Gastroesophageal sphincter (tissue), 4 donors: Measurements from ENCODE around the gene NPFFR1. TPM values are rescaled to one million over a fixed set of nuclear protein-coding genes. Genes with fewer than 3 reads are reported as not detected.

Experiments
- ATAC-seq: fragments of 150-250 bp; one replicate; pipeline ENCODE4 v1.9.1; 2016; ENCODE audit warnings: mild to moderate bottlenecking, moderate library complexity
- H3K27ac ChIP-seq, 4 donors: fragments of 200-600 bp; sonication (generic) in 3 of 4; 1 replicate in 3 of 4; 2 replicates in 1 of 4; pipeline ENCODE4 v1.5.1; 2016 to 2019
- H3K27me3 ChIP-seq: fragments of 200-600 bp; sonication (generic); one replicate; pipeline ENCODE4 v1.5.1; 2019
- H3K36me3 ChIP-seq, 2 donors: fragments of 200-600 bp; sonication (generic); one replicate each; pipeline ENCODE4 v1.5.1; 2019; ENCODE audit warnings: control low read depth in 1 of 2
- H3K4me1 ChIP-seq, 3 donors: fragments of 200-600 bp; sonication (generic); 1 replicate in 2 of 3; 2 replicates in 1 of 3; pipeline ENCODE4 v1.5.1; 2016 to 2019; ENCODE audit warnings: control low read depth in 2 of 3
- H3K4me3 ChIP-seq, 2 donors: fragments of 200-600 bp; sonication (generic); one replicate each; pipeline ENCODE4 v1.5.1; 2019; ENCODE audit warnings: mild to moderate bottlenecking in 1 of 2, moderate library complexity in 1 of 2
- H3K9me3 ChIP-seq, 3 donors: fragments of 200-600 bp; sonication (generic); one replicate each; pipeline ENCODE4 v1.5.1; 2017 to 2019; ENCODE audit warnings: control low read depth in 2 of 3
- CTCF ChIP-seq, 4 experiments: fragments of 200-600 bp in 2 of 4; fragments of 450-650 bp in 2 of 4; sonication (generic) in 1 of 4; IDR thresholded peaks; one replicate each; pipeline ENCODE4 v1.5.1; 2017 to 2019; ENCODE audit warnings: antibody characterized with exemption in 4 of 4, mild to moderate bottlenecking in 2 of 4, moderate library complexity in 2 of 4
- EP300 ChIP-seq: sonication (generic); formaldehyde crosslinking; IDR thresholded peaks from one replicate; pipeline ENCODE4 v1.6.1; 2017; ENCODE audit warnings: antibody characterized with exemption, mild to moderate bottlenecking
- POLR2A ChIP-seq, 2 donors: fragments of 450-650 bp; IDR thresholded peaks; one replicate each; pipeline ENCODE4 v1.6.1; 2017; ENCODE audit warnings: antibody characterized with exemption in 2 of 2, mild to moderate bottlenecking in 2 of 2, moderate library complexity in 1 of 2
- POLR2AphosphoS5 ChIP-seq: sonication (generic); formaldehyde crosslinking; IDR thresholded peaks from one replicate; pipeline ENCODE4 v1.6.1; 2017; ENCODE audit warnings: antibody characterized with exemption
- WGBS, 2 donors: methylation state at CpG; one replicate each; pipeline ENCODE4 v1.1.5; 2018; ENCODE audit warnings: low coverage in 1 of 2; 5-methylcytosine and 5-hydroxymethylcytosine counted together
- total RNA-seq, 4 donors: library from RNA; depleted of rRNA; stranded (reverse); fragments of >200 nt; gene quantifications; one replicate each; pipeline ENCODE4 v1.1.0, GENCODE V29; 2016

The NPFFR1 gene
- total RNA-seq, 4 donors from 2014 or later, result under 0.01 to 0.04 (median under 0.01) TPM; not detected in 1

GRCh38 chr10:70303730-70304129 lies 19.9 kb upstream of the NPFFR1 start:
- Histone ChIP-seq H3K4me1 (no peaks in the 10 kb centered on the region), H3K36me3 (peaks cover 0 to 18% of the 10 kb centered on the region in 2 donors), H3K27me3 (no peaks in the 10 kb centered on the region), H3K27ac (no peak overlapping the region), H3K4me3 (no peak overlapping the region), H3K9me3 (no peaks in the 10 kb centered on the region)
- no peak for ATAC-seq
- WGBS, 2 donors, result 88 to 92% methylated on average over 2 of the region's 2 CpGs
- no peak for TF ChIP-seq EP300

GRCh38 chr10:70302292-70302691 lies 18.5 kb upstream of the NPFFR1 start:
- peak; percentile 33 for TF ChIP-seq POLR2AphosphoS5
- no peak for TF ChIP-seq EP300
- TF ChIP-seq CTCF (IDR thresholded peaks at IDR 0.05), result no peak
- no peak for TF ChIP-seq POLR2A (IDR thresholded peaks at IDR 0.05)
- H3K27me3 ChIP-seq, result no peaks in the 10 kb centered on the region
- peaks cover 0 to 4% (median 0%) of the 10 kb centered on the region in 3 donors for H3K4me1 ChIP-seq
- H3K4me3 ChIP-seq, result no peak overlapping the region
- peak; percentile 78 for ATAC-seq
- no peaks in the 10 kb centered on the region for H3K9me3 ChIP-seq
- peaks cover 0 to 18% of the 10 kb centered on the region in 2 donors for H3K36me3 ChIP-seq
- H3K27ac ChIP-seq, result peak overlapping the region in 2 of 4 donors; percentile 45 to 51
- WGBS, 2 donors, result 60 to 80% methylated on average over 1 to 3 of the region's 3 CpGs

GRCh38 chr10:70300908-70301597 lies 17.2 kb upstream of the NPFFR1 start:
- H3K9me3 ChIP-seq, result no peaks in the 10 kb centered on the region
- WGBS, 2 donors, result 94% methylated on average over 7 of the region's 19 CpGs; no CpG with 5 or more reads in 1 of the 2 donors
- peaks cover 0 to 16% (median 4%) of the 10 kb centered on the region in 3 donors for H3K4me1 ChIP-seq
- H3K36me3 ChIP-seq, result peaks cover 0 to 18% of the 10 kb centered on the region in 2 donors
- TF ChIP-seq POLR2AphosphoS5 (no peak), EP300 (no peak), CTCF (IDR thresholded peaks at IDR 0.05) (no peak), POLR2A (IDR thresholded peaks at IDR 0.05) (no peak)
- no peak overlapping the region for H3K27ac ChIP-seq
- no peak for ATAC-seq
- H3K4me3 ChIP-seq, result no peak overlapping the region
- no peaks in the 10 kb centered on the region for H3K27me3 ChIP-seq

- no peak for TF ChIP-seq POLR2A (IDR thresholded peaks at IDR 0.05)
- no peak for TF ChIP-seq POLR2AphosphoS5
- TF ChIP-seq CTCF (IDR thresholded peaks at IDR 0.05), result no peak
- no peak for TF ChIP-seq EP300
- Histone ChIP-seq H3K27me3 (no peaks in the 10 kb centered on the region), H3K9me3 (no peaks in the 10 kb centered on the region), H3K4me1 (peaks cover 0 to 22% (median 8%) of the 10 kb centered on the region in 3 donors), H3K27ac (no peak overlapping the region), H3K36me3 (peaks cover 0 to 18% of the 10 kb centered on the region in 2 donors), H3K4me3 (no peak overlapping the region)
- ATAC-seq, result no peak
- WGBS, 2 donors, result no CpG with 5 or more reads among the region's 6 CpGs
These were observed 16.7 kb upstream of the NPFFR1 start for GRCh38 chr10:70300461-70300860.

GRCh38 chr10:70299876-70300275 lies 16.1 kb upstream of the NPFFR1 start:
- WGBS, 2 donors, result 100% methylated on average over 3 of the region's 7 CpGs; no CpG with 5 or more reads in 1 of the 2 donors

More at GRCh38 chr10:70299876-70300275, 16.1 kb upstream of the NPFFR1 start:
- Histone ChIP-seq H3K36me3 (peaks cover 0 to 18% of the 10 kb centered on the region in 2 donors), H3K4me3 (no peak overlapping the region), H3K27me3 (no peaks in the 10 kb centered on the region), H3K9me3 (no peaks in the 10 kb centered on the region), H3K27ac (no peak overlapping the region), H3K4me1 (peaks cover 0 to 23% (median 8%) of the 10 kb centered on the region in 3 donors)
- TF ChIP-seq EP300 (no peak), POLR2A (IDR thresholded peaks at IDR 0.05) (no peak), POLR2AphosphoS5 (no peak), CTCF (IDR thresholded peaks at IDR 0.05) (no peak)
- no peak for ATAC-seq
